Measurements from ENCODE around the gene ANKH. TPM values are rescaled to one million over a fixed set of nuclear protein-coding genes. Genes with fewer than 3 reads are reported as not detected.

ANKH gene
- total RNA-seq, 1 experiment from 2014 or later, result 65.2 TPM

- ATAC-seq (no peak), DNase-seq (ENCODE audit: low read depth, low spot score) (no peak)
- H3K9ac ChIP-seq (ENCODE audit: low read length), result no peak overlapping the region
- TF ChIP-seq, protein P1, sequence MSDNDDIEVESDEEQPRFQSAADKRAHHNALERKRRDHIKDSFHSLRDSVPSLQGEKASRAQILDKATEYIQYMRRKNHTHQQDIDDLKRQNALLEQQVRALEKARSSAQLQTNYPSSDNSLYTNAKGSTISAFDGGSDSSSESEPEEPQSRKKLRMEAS (IDR thresholded peaks at IDR 0.05), result no peak
- TF ChIP-seq EGR1 (IDR thresholded peaks at IDR 0.05; ENCODE audit: low read depth) (no peak), SP1 (IDR thresholded peaks at IDR 0.05; ENCODE audit: low read depth) (no peak), TCF7L2 (IDR thresholded peaks at IDR 0.05; ENCODE audit: borderline replicate concordance, extremely low read depth, insufficient read depth, insufficient read length) (no peak), SIN3A (IDR thresholded peaks at IDR 0.05; ENCODE audit: low read depth) (no peak), ATF3 (IDR thresholded peaks at IDR 0.05) (no peak)
- intact Hi-C loops (cut with micrococcal nuclease), result no loop called here
- no peaks in the 10 kb centered on the region for H3K4me1 ChIP-seq (ENCODE audit: control insufficient read depth in 1 of 2, insufficient read depth in 2 of 2, low read length in 2 of 2)
- H3K27ac ChIP-seq (ENCODE audit: low read depth, low read length), result no peak overlapping the region
- ChIA-PET POLR2A (no interaction called here), CTCF (no interaction called here), RAD21 (ENCODE audit: low non-redundant PET in 1 of 2, low total read pairs in 2 of 2, uncharacterized antibody in 2 of 2, unreplicated experiment in 2 of 2) (no interaction called here)
- H3K4me2 ChIP-seq (ENCODE audit: low read length), result no peak overlapping the region
- no peaks in the 10 kb centered on the region for H3K9me2 ChIP-seq (ENCODE audit: insufficient read depth)
- H3K9me3 ChIP-seq (ENCODE audit: control insufficient read depth in 1 of 2, insufficient read depth in 1 of 2, low read depth in 1 of 2, low read length in 2 of 2), result no peaks in the 10 kb centered on the region
- H3K79me2 ChIP-seq (ENCODE audit: insufficient read depth, low read length), result no peaks in the 10 kb centered on the region
- no TSS peak for BruUV-seq (replicated peaks)
- peaks cover 0 to 5% of the 10 kb centered on the region in 2 experiments; a peak in 3 of 4 replicates for H3K36me3 ChIP-seq (ENCODE audit: control insufficient read depth in 1 of 2, insufficient read depth in 2 of 2, low read length in 2 of 2)
- no peak overlapping the region for H2AFZ ChIP-seq (ENCODE audit: low read depth, low read length, poor library complexity, severe bottlenecking)
- no peaks in the 10 kb centered on the region for H3K27me3 ChIP-seq (ENCODE audit: insufficient read depth, low read length)
- no peaks in the 10 kb centered on the region for H4K20me1 ChIP-seq (ENCODE audit: insufficient read depth)
- no peak overlapping the region for H3K4me3 ChIP-seq (replicated peaks in 1 of 2; ENCODE audit: low read depth in 1 of 2, low read length in 2 of 2)
These were observed 156.1 kb downstream of the ANKH start for GRCh38 chr5:14715481-14715880.

DNA sequence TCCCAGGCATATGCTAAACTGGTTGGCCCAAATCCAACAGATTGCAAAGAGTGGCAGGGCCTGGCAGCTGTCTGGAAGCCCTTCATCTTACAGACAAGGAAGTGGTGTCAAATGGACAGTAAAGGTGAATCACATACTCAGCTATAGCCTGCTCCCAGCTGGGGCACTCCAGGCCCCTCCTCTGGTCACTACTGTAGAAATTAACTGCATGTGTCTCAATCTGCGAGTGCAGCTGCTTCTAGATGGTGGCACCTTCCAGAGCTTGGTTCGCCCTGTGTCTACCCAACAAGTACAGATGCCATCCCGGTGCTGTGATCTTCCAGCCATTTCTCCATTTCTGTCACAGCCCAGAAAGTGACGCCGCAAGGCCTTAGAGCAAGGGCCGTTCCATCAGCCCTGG is 156.9 kb downstream of the ANKH start:
- RAD21 ChIA-PET (ENCODE audit: low non-redundant PET in 1 of 2, low total read pairs in 2 of 2, uncharacterized antibody in 2 of 2, unreplicated experiment in 2 of 2), result no interaction called here
- Histone ChIP-seq H3K27me3 (ENCODE audit: insufficient read depth, low read length) (no peaks in the 10 kb centered on the region), H3K79me2 (ENCODE audit: insufficient read depth, low read length) (no peaks in the 10 kb centered on the region), H4K20me1 (ENCODE audit: insufficient read depth) (no peaks in the 10 kb centered on the region), H3K9ac (ENCODE audit: low read length) (no peak overlapping the region), H3K27ac (ENCODE audit: low read depth, low read length) (no peak overlapping the region), H3K4me2 (ENCODE audit: low read length) (no peak overlapping the region), H2AFZ (ENCODE audit: low read depth, low read length, poor library complexity, severe bottlenecking) (no peak overlapping the region), H3K4me3 (replicated peaks in 1 of 2; ENCODE audit: low read depth in 1 of 2, low read length in 2 of 2) (no peak overlapping the region), H3K9me3 (ENCODE audit: control insufficient read depth in 1 of 2, insufficient read depth in 1 of 2, low read depth in 1 of 2, low read length in 2 of 2) (no peaks in the 10 kb centered on the region), H3K4me1 (ENCODE audit: control insufficient read depth in 1 of 2, insufficient read depth in 2 of 2, low read length in 2 of 2) (no peaks in the 10 kb centered on the region), H3K36me3 (ENCODE audit: control insufficient read depth in 1 of 2, insufficient read depth in 2 of 2, low read length in 2 of 2) (peaks cover 0 to 13% of the 10 kb centered on the region in 2 experiments), H3K9me2 (ENCODE audit: insufficient read depth) (no peaks in the 10 kb centered on the region)
- no peak for TF ChIP-seq ELF1 (IDR thresholded peaks at IDR 0.05; ENCODE audit: borderline replicate concordance, low read depth)
- no peak for TF ChIP-seq YY1 (IDR thresholded peaks at IDR 0.05; ENCODE audit: extremely low read depth, insufficient replicate concordance, low read depth, low read length)
- no peak for TF ChIP-seq SRF (IDR thresholded peaks at IDR 0.05; ENCODE audit: low read depth)
- TF ChIP-seq FOSL1 (IDR thresholded peaks at IDR 0.05; ENCODE audit: low read depth), result no peak
- TF ChIP-seq ATF3 (IDR thresholded peaks at IDR 0.05), result no peak
- no peak for TF ChIP-seq EZH2 (IDR thresholded peaks at IDR 0.05)
- TF ChIP-seq ZBTB33 (IDR thresholded peaks at IDR 0.05; ENCODE audit: extremely low read depth, insufficient replicate concordance, low read length), result no peak
- TF ChIP-seq RAD21 (IDR thresholded peaks at IDR 0.05; ENCODE audit: low read depth), result no peak
- TF ChIP-seq, protein P1 (IDR thresholded peaks at IDR 0.05), result no peak
- TF ChIP-seq CTCF (IDR thresholded peaks at IDR 0.05 in 2 of 3, conservative IDR thresholded peaks at IDR 0.05 in 1 of 3; ENCODE audit: borderline replicate concordance in 1 of 3, insufficient read depth in 1 of 3, low read depth in 2 of 3, low read length in 2 of 3), result no peak
- TF ChIP-seq ZNF274 (IDR thresholded peaks at IDR 0.05; ENCODE audit: low read depth, low read length), result no peak
- TF ChIP-seq JUND (IDR thresholded peaks at IDR 0.05), result no peak
- no peak for TF ChIP-seq SP1 (IDR thresholded peaks at IDR 0.05; ENCODE audit: low read depth)
- TF ChIP-seq CBX3 (IDR thresholded peaks at IDR 0.05; ENCODE audit: low read depth), result no peak
- BruUV-seq (replicated peaks), result no TSS peak
- POLR2A ChIA-PET, result no interaction called here
- intact Hi-C loops (cut with micrococcal nuclease), result no loop called here
- CTCF ChIA-PET, result no interaction called here
- ATAC-seq (no peak), DNase-seq (ENCODE audit: low read depth, low spot score) (no peak)
